Upper lobe of left lung (tissue), 6 donors: Measurements from ENCODE around the gene LCE7A. TPM values are rescaled to one million over a fixed set of nuclear protein-coding genes. Genes with fewer than 3 reads are reported as not detected.

Source experiments
- ATAC-seq, 2 donors: fragments of 200-7000 bp; cut with Tn5 transposase; one replicate each; pipeline ENCODE4 v1.9.1; 2022; ENCODE audit warnings: mild to moderate bottlenecking in 2 of 2, moderate library complexity in 2 of 2; ENCODE audit not compliant: low FRiP score in 2 of 2
- DNase-seq, 2 donors: peaks; one replicate each; pipeline ENCODE4 v3.0.0-alpha.2; 2019 to 2020
- H3K27ac ChIP-seq, 4 donors: fragments of 200-600 bp; sonication (generic); one replicate each; pipeline ENCODE4 v1.5.1; 2016 to 2019
- H3K27me3 ChIP-seq, 4 donors: fragments of 200-600 bp; sonication (generic); one replicate each; pipeline ENCODE4 v1.5.1; 2017 to 2019
- H3K36me3 ChIP-seq, 4 donors: fragments of 200-600 bp; sonication (generic); one replicate each; pipeline ENCODE4 v1.5.1; 2016 to 2019
- H3K4me1 ChIP-seq, 4 donors: fragments of 200-600 bp; sonication (generic); one replicate each; pipeline ENCODE4 v1.5.1; 2018 to 2019
- H3K4me3 ChIP-seq, 4 donors: fragments of 200-600 bp; sonication (generic); one replicate each; pipeline ENCODE4 v1.5.1; 2017 to 2019; ENCODE audit warnings: mild to moderate bottlenecking in 2 of 4, moderate library complexity in 1 of 4
- H3K9me3 ChIP-seq, 4 donors: fragments of 200-600 bp; sonication (generic); one replicate each; pipeline ENCODE4 v1.5.1; 2018 to 2019
- EP300 ChIP-seq, 4 donors: sonication (generic); formaldehyde crosslinking; IDR thresholded peaks; one replicate each; pipeline ENCODE4 v1.5.1; 2017; ENCODE audit warnings: antibody characterized with exemption in 4 of 4, control low read depth in 2 of 4
- POLR2A ChIP-seq, 4 donors: fragments of 450-650 bp; IDR thresholded peaks; one replicate each; pipeline ENCODE4 v1.5.1; 2016 to 2017; ENCODE audit warnings: antibody characterized with exemption in 4 of 4, mild to moderate bottlenecking in 2 of 4
- POLR2AphosphoS5 ChIP-seq, 2 donors: sonication (generic); formaldehyde crosslinking; IDR thresholded peaks; one replicate each; pipeline ENCODE4 v1.5.1; 2017; ENCODE audit warnings: antibody characterized with exemption in 2 of 2
- WGBS, 2 donors: methylation state at CpG; one replicate each; pipeline ENCODE4 v1.1.5; 2017 to 2018; 5-methylcytosine and 5-hydroxymethylcytosine counted together
- total RNA-seq, 6 donors: library from RNA; depleted of rRNA in 4 of 6; stranded (reverse); fragments of >200 nt in 4 of 6; gene quantifications; one replicate each; pipeline versions ENCODE4 v1.1.0 to v1.2.1, GENCODE V29; 2016 to 2021
- TF ChIP-seq, protein P1 (sequence below), 6 experiments: fragments of 450-650 bp in 4 of 6; fragments of 200-600 bp in 2 of 6; sonication (generic) in 2 of 6; IDR thresholded peaks; one replicate each; pipeline ENCODE4 v1.5.1; 2016 to 2019; ENCODE audit warnings: antibody characterized with exemption in 6 of 6
- donor health status: DM: no; HTN: no; CAD: no; lungs with moderate emphysema.
- donor health status: DM: no; HTN: yes; CAD: no; lungs with severe emphysema.

The LCE7A gene
- total RNA-seq, 6 donors from 2014 or later = not detected

DNA sequence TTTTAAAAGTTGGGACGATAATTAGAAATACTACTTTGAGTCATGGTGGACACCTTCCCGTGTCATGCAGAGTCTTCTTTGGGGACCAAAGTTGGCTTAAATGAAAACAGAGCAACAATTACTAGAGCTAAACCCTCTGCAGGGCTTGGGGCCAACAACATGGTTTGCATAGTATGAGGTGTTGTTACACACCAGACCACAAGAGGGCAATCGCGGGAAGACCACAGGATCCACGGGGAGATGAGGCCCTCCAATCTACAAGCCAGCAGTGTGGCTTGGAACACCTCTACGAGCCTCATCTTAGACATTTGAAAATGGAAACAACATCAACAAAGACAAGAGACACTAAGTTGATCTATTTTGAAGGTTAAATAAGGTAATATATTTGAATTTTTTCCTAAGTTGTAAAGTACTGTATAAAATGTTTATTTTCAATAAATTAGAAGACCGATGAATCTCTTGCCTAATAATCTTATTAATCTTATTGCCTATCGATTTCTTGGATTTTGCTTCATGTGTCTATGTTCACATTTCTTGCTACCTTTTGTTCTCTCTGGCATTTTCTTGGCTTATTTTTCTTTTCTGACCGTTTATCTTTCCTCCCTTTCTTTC lies 10.1 kb downstream of the LCE7A start:
- DNase-seq = peak in 1 of 2 donors; percentile 63

DNA sequence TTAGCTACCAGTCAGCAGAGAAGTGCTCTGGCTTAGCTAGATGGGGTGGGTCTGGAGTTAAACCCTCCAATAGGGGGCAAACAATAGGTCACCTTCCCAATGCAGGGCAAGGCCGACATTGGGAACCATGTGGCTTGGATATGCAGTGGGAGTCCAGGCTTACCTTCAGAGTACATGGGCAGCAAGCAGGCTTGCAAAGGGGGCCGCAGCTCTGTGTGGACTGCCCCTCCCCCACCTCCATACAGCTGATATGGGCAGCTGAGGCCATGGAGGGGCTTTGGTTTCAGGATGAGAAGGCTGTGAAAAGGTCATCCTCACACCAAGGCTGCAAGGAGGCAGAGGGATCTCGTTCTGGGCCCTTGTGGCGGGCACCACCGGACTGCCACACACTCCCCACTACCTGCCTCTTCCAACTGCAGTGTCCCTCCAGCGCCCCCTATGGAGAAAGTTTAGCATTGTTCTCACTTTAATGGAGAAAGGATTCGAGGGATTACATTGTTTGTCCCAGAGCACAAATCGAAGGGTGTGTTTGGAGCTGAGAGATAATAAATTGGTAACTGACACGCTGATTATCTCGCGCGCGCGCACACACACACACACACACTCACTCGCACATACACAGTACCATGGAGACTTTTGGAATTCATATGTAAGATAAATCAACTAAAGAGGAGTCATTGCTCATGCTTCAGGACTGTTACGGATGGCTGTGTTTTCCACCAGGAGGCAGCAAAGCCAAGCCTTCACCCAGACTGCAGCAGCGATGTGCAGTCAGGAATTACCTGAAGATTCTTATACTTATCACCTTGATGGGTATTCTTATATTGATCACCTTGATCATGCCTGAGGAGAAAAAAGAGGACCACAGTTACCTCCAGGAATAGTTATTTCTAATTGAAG lies 11.3 kb downstream of the LCE7A start:
- no peak overlapping the region for H3K27ac ChIP-seq
- no peaks in the 10 kb centered on the region for H3K36me3 ChIP-seq
- H3K4me1 ChIP-seq = no peaks in the 10 kb centered on the region
- TF ChIP-seq POLR2A (IDR thresholded peaks at IDR 0.05) (no peak), POLR2AphosphoS5 (IDR thresholded peaks at IDR 0.05) (no peak), EP300 (IDR thresholded peaks at IDR 0.05) (no peak)
- TF ChIP-seq, protein P1, sequence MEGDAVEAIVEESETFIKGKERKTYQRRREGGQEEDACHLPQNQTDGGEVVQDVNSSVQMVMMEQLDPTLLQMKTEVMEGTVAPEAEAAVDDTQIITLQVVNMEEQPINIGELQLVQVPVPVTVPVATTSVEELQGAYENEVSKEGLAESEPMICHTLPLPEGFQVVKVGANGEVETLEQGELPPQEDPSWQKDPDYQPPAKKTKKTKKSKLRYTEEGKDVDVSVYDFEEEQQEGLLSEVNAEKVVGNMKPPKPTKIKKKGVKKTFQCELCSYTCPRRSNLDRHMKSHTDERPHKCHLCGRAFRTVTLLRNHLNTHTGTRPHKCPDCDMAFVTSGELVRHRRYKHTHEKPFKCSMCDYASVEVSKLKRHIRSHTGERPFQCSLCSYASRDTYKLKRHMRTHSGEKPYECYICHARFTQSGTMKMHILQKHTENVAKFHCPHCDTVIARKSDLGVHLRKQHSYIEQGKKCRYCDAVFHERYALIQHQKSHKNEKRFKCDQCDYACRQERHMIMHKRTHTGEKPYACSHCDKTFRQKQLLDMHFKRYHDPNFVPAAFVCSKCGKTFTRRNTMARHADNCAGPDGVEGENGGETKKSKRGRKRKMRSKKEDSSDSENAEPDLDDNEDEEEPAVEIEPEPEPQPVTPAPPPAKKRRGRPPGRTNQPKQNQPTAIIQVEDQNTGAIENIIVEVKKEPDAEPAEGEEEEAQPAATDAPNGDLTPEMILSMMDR (IDR thresholded peaks at IDR 0.05) = peak in 2 of 6 experiments; percentile 2 to 5
- H3K27me3 ChIP-seq = no peaks in the 10 kb centered on the region
- no peak for ATAC-seq
- no peak overlapping the region for H3K4me3 ChIP-seq
- no peaks in the 10 kb centered on the region for H3K9me3 ChIP-seq
- DNase-seq = peak in 1 of 2 donors; percentile 13
- 54 to 57% methylated on average over 16 to 17 of the region's 17 CpGs for WGBS, 2 donors

More for the DNA sequence above, 10.1 kb downstream of the LCE7A start:
- H3K27ac ChIP-seq = no peak overlapping the region
- H3K4me3 ChIP-seq = no peak overlapping the region
- ATAC-seq = peak; percentile 83 to 89
- H3K4me1 ChIP-seq = no peaks in the 10 kb centered on the region
- H3K36me3 ChIP-seq = no peaks in the 10 kb centered on the region
- TF ChIP-seq POLR2AphosphoS5 (IDR thresholded peaks at IDR 0.05) (no peak), EP300 (IDR thresholded peaks at IDR 0.05) (no peak), POLR2A (IDR thresholded peaks at IDR 0.05) (no peak)
- TF ChIP-seq, protein P1 (IDR thresholded peaks at IDR 0.05) = peak; percentile 45 to 72 (median 62)
- no peaks in the 10 kb centered on the region for H3K9me3 ChIP-seq
- H3K27me3 ChIP-seq = no peaks in the 10 kb centered on the region
- WGBS, 2 donors = 34 to 35% methylated on average over 9 of the region's 9 CpGs

DNA sequence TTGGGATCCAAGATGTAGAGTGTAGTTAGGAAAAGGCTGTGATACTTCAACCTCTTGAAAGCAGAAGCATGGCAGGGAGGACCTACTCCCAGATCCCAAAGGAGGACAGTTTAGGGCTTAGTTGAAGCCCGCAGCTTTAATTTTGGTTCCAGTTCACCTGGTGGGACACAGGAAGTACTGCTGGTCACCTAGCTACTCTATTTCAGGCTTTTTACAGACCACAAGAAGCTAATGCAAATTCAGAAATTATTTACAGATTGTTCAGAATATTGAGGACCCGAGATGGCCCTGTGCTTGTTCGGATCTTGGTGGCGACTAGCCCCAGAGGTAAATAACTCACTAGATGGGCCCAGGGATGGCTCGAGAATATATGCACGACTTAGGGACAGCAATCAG lies 11.9 kb downstream of the LCE7A start:
- WGBS, 2 donors = 91 to 92% methylated on average over 6 of the region's 6 CpGs
- H3K4me3 ChIP-seq = no peak overlapping the region
- H3K4me1 ChIP-seq = no peaks in the 10 kb centered on the region
- H3K27ac ChIP-seq = no peak overlapping the region
- H3K9me3 ChIP-seq = no peaks in the 10 kb centered on the region
- TF ChIP-seq, protein P1 (IDR thresholded peaks at IDR 0.05) = no peak
- TF ChIP-seq POLR2A (IDR thresholded peaks at IDR 0.05) = no peak
- TF ChIP-seq POLR2AphosphoS5 (IDR thresholded peaks at IDR 0.05) = no peak
- H3K27me3 ChIP-seq = no peaks in the 10 kb centered on the region
- ATAC-seq (no peak), DNase-seq (no peak)
- H3K36me3 ChIP-seq = no peaks in the 10 kb centered on the region

- no peak for DNase-seq
- no peak for ATAC-seq
- no peaks in the 10 kb centered on the region for H3K36me3 ChIP-seq
- H3K4me3 ChIP-seq = no peak overlapping the region
- TF ChIP-seq, protein P1 (IDR thresholded peaks at IDR 0.05) = no peak
- no peak for TF ChIP-seq POLR2AphosphoS5 (IDR thresholded peaks at IDR 0.05)
- no peaks in the 10 kb centered on the region for H3K9me3 ChIP-seq
- no peaks in the 10 kb centered on the region for H3K27me3 ChIP-seq
- H3K4me1 ChIP-seq = no peaks in the 10 kb centered on the region
- no peak overlapping the region for H3K27ac ChIP-seq
Observed at GRCh38 chr1:152873495-152873894, 13.7 kb downstream of the LCE7A start.
